GM21423 (cell line): ENCODE data around the gene JTB.

Source experiments
- ATAC-seq: cut with Tn5 transposase; IDR thresholded peaks from one replicate; pipeline ENCODE4 v1.9.1; 2021; ENCODE audit warnings: mild to moderate bottlenecking, moderate library complexity; ENCODE audit not compliant: unreplicated experiment

The JTB gene

GRCh38 chr1:153956997-153957715 lies 20.3 kb downstream of the JTB start:
- no peak for ATAC-seq

GRCh38 chr1:153954826-153955225 lies 22.6 kb downstream of the JTB start:
- ATAC-seq, result no peak

- no peak for ATAC-seq
Measured at GRCh38 chr1:153953859-153954365, 23.6 kb downstream of the JTB start.

- ATAC-seq, result no peak
Measured at GRCh38 chr1:153951801-153952200, 25.7 kb downstream of the JTB start.

GRCh38 chr1:153951183-153951582 lies 26.3 kb downstream of the JTB start:
- no peak for ATAC-seq

GRCh38 chr1:153946622-153947241 lies 30.7 kb downstream of the JTB start, which contains the start of gene DENND4B:
Gene DENND4B, minus strand, starts transcription at chr1:153946718. Its CDS starts 2,344 bp downstream, at chr1:153944374.
- ATAC-seq, result peak; percentile 61

- peak; percentile 67 for ATAC-seq
Measured at GRCh38 chr1:153945795-153946621, 31.5 kb downstream of the JTB start.

- no peak for ATAC-seq
Measured at GRCh38 chr1:153945131-153945794, 32.2 kb downstream of the JTB start.

GRCh38 chr1:153944827-153945117 lies 32.7 kb downstream of the JTB start:
- no peak for ATAC-seq

- ATAC-seq, result no peak
Measured at GRCh38 chr1:153944005-153944826, 33.3 kb downstream of the JTB start.

GRCh38 chr1:153942766-153943549 lies 34.5 kb downstream of the JTB start:
- ATAC-seq, result no peak

- ATAC-seq, result no peak
Measured at GRCh38 chr1:153941826-153942725, 35.4 kb downstream of the JTB start.

GRCh38 chr1:153940756-153941155 lies 36.7 kb downstream of the JTB start:
- no peak for ATAC-seq

- no peak for ATAC-seq
Measured at GRCh38 chr1:153939476-153939875, 38.0 kb downstream of the JTB start.

GRCh38 chr1:153938996-153939395 lies 38.5 kb downstream of the JTB start:
- no peak for ATAC-seq

- ATAC-seq, result no peak
Measured at GRCh38 chr1:153937331-153937730, 40.1 kb downstream of the JTB start.

- no peak for ATAC-seq
Measured at GRCh38 chr1:153936011-153936802, 41.3 kb downstream of the JTB start.

- no peak for ATAC-seq
Measured at GRCh38 chr1:153934746-153935145, 42.7 kb downstream of the JTB start.
